HG03196 (cell line): ENCODE data around the gene HEPHL1.

Experiments
- ATAC-seq: cut with Tn5 transposase; IDR thresholded peaks from one replicate; pipeline ENCODE4 v1.9.1; 2021; ENCODE audit not compliant: unreplicated experiment

HEPHL1 gene

GRCh38 chr11:94017446-94017845 lies 3.7 kb upstream of the HEPHL1 start:
- ATAC-seq, result no peak

GRCh38 chr11:94018721-94019120 lies 2.4 kb upstream of the HEPHL1 start:
- ATAC-seq, result no peak

GRCh38 chr11:94023856-94024255 lies 2.7 kb downstream of the HEPHL1 start:
- no peak for ATAC-seq

GRCh38 chr11:94024547-94024946 lies 3.4 kb downstream of the HEPHL1 start:
- ATAC-seq, result no peak

GRCh38 chr11:94025690-94026394 lies 4.7 kb downstream of the HEPHL1 start:
- no peak for ATAC-seq

GRCh38 chr11:94027210-94027609 lies 6.1 kb downstream of the HEPHL1 start:
- no peak for ATAC-seq

- ATAC-seq, result no peak
Observed at GRCh38 chr11:94028436-94028835, 7.3 kb downstream of the HEPHL1 start.

GRCh38 chr11:94030059-94030458 lies 8.9 kb downstream of the HEPHL1 start:
- ATAC-seq, result no peak

GRCh38 chr11:94031625-94032024 lies 10.5 kb downstream of the HEPHL1 start:
- no peak for ATAC-seq

GRCh38 chr11:94032066-94032465 lies 10.9 kb downstream of the HEPHL1 start:
- ATAC-seq, result no peak

GRCh38 chr11:94032725-94033124 lies 11.6 kb downstream of the HEPHL1 start:
- ATAC-seq, result no peak

GRCh38 chr11:94034207-94034606 lies 13.1 kb downstream of the HEPHL1 start:
- ATAC-seq, result no peak

GRCh38 chr11:94036096-94036495 lies 14.9 kb downstream of the HEPHL1 start:
- ATAC-seq, result no peak

GRCh38 chr11:94043241-94043640 lies 22.1 kb downstream of the HEPHL1 start:
- ATAC-seq, result no peak

GRCh38 chr11:94046796-94047195 lies 25.6 kb downstream of the HEPHL1 start:
- no peak for ATAC-seq

- ATAC-seq, result no peak
Observed at GRCh38 chr11:94048032-94048709, 27.0 kb downstream of the HEPHL1 start.

GRCh38 chr11:94049351-94049750 lies 28.2 kb downstream of the HEPHL1 start:
- ATAC-seq, result no peak

- no peak for ATAC-seq
Observed at GRCh38 chr11:94058630-94059029, 37.5 kb downstream of the HEPHL1 start.

GRCh38 chr11:94059065-94059464 lies 37.9 kb downstream of the HEPHL1 start:
- no peak for ATAC-seq

GRCh38 chr11:94060401-94060800 lies 39.2 kb downstream of the HEPHL1 start:
- no peak for ATAC-seq

- no peak for ATAC-seq
Observed at GRCh38 chr11:94062360-94062759, 41.2 kb downstream of the HEPHL1 start.

- ATAC-seq, result no peak
Observed at GRCh38 chr11:94066901-94067429, 45.8 kb downstream of the HEPHL1 start.
